ENCODE measurements around the gene TRPM7. TPM values are rescaled to one million over a fixed set of nuclear protein-coding genes. Genes with fewer than 3 reads are reported as not detected.
"Not testable (repeated sequence)": the region's sequence is repeated elsewhere in the genome, so short reads cannot be mapped to it uniquely, and the experiment has no call there.

Gene TRPM7
- total RNA-seq, 1 donor from 2014 or later: 43.6 TPM

DNA sequence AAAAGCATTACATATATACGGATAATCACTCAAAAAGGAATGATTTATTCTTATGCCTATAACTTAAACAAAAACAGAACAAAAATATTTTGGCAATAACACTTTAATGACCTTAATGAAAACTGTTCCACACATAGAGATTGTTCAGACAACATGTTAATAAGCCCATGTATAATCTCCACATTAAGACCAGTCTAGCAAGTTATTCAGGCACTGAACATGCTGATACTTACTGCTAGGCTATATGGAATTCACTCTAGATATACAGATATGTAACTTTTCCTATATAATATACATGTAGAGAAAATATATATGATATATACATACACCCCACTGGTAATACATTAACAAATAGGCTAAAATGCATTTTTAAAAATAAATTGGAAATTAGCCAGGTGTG, 96.3 kb downstream of the TRPM7 start:
- TF ChIP-seq, protein P1, sequence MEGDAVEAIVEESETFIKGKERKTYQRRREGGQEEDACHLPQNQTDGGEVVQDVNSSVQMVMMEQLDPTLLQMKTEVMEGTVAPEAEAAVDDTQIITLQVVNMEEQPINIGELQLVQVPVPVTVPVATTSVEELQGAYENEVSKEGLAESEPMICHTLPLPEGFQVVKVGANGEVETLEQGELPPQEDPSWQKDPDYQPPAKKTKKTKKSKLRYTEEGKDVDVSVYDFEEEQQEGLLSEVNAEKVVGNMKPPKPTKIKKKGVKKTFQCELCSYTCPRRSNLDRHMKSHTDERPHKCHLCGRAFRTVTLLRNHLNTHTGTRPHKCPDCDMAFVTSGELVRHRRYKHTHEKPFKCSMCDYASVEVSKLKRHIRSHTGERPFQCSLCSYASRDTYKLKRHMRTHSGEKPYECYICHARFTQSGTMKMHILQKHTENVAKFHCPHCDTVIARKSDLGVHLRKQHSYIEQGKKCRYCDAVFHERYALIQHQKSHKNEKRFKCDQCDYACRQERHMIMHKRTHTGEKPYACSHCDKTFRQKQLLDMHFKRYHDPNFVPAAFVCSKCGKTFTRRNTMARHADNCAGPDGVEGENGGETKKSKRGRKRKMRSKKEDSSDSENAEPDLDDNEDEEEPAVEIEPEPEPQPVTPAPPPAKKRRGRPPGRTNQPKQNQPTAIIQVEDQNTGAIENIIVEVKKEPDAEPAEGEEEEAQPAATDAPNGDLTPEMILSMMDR (conservative IDR thresholded peaks at IDR 0.05): no peak
- Mint-ChIP-seq H3K4me1 (ENCODE audit: unreplicated experiment) (no peaks in the 10 kb centered on the region), H3K36me3 (peaks cover 34% of the 10 kb centered on the region), H3K9me3 (no peaks in the 10 kb centered on the region), H3K27ac (no peak overlapping the region), H3K27me3 (no peaks in the 10 kb centered on the region), H3K4me3 (no peak overlapping the region)
- DNase-seq (ENCODE audit: extremely low spot score, unreplicated experiment): no peak

DNA sequence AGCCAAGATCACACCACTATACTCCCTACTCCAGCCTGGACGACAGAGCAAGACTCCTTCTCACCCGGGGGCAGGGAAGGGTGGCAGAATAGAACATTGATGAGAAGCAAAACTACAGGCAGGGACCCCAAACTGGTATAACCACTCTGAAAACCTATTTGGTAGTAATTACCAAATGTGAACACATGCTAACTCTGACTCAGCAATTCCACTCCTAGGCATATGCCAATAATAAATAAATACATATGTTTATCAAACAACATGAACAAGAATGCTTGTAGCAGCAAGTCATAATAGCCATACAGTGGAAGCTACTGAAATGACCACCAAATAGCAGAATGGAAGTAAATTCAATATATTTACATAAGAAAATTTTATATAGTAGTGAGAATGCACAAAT, 109.1 kb downstream of the TRPM7 start:
- Mint-ChIP-seq H3K27ac (no peak overlapping the region), H3K4me3 (no peak overlapping the region), H3K36me3 (peaks cover 29% of the 10 kb centered on the region), H3K9me3 (no peaks in the 10 kb centered on the region), H3K27me3 (no peaks in the 10 kb centered on the region), H3K4me1 (ENCODE audit: unreplicated experiment) (no peaks in the 10 kb centered on the region)
- TF ChIP-seq, protein P1 (conservative IDR thresholded peaks at IDR 0.05): no peak
- DNase-seq (ENCODE audit: extremely low spot score, unreplicated experiment): no peak

DNA sequence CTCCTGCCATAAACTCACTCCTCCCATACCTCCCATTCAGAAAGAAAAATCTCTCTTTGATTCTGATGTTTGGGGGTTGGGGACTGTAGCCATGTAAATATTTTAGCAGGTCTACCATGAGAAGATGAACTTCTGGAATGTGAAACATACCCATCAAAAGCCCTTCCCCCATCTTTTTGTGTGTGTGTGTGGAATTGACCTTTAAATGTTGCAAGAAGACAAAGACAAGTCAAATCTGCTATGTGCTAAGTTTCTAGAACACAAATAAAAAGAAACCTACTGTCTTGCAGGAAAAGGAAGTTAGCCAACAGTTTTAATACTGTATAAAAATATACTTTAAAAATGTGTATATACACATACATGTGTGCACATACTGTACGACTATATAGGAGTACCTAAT, 110.4 kb downstream of the TRPM7 start:
- TF ChIP-seq, protein P1 (conservative IDR thresholded peaks at IDR 0.05): no peak
- Mint-ChIP-seq H3K4me3 (no peak overlapping the region), H3K36me3 (peaks cover 30% of the 10 kb centered on the region), H3K9me3 (no peaks in the 10 kb centered on the region), H3K4me1 (ENCODE audit: unreplicated experiment) (no peaks in the 10 kb centered on the region), H3K27me3 (no peaks in the 10 kb centered on the region), H3K27ac (no peak overlapping the region)
- DNase-seq (ENCODE audit: extremely low spot score, unreplicated experiment): no peak

DNA sequence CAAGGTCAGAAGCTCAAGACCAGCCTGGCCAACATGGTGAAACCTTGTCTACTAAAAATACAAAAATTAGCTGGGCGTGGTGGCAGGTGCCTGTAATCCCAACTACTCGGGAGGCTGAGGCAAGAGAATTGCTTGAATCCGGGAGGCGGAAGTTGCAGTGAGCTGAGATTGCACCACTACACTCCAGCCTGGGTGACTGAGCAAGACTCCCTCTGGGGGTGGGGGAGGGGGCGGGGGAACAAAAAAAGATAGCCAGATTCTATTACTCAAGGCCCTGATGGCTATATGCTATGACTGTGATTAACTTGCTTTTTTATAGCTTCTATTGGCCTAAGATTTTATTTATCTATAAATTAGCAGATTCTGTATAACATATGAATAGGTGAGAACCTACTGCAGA, 112.8 kb downstream of the TRPM7 start:
- not testable (repeated sequence) for H3K27me3 Mint-ChIP-seq; H3K4me3 Mint-ChIP-seq; H3K9me3 Mint-ChIP-seq; H3K27ac Mint-ChIP-seq; DNase-seq (ENCODE audit: extremely low spot score, unreplicated experiment); H3K4me1 Mint-ChIP-seq (ENCODE audit: unreplicated experiment)
- peaks cover 30% of the 10 kb centered on the region for H3K36me3 Mint-ChIP-seq

DNA sequence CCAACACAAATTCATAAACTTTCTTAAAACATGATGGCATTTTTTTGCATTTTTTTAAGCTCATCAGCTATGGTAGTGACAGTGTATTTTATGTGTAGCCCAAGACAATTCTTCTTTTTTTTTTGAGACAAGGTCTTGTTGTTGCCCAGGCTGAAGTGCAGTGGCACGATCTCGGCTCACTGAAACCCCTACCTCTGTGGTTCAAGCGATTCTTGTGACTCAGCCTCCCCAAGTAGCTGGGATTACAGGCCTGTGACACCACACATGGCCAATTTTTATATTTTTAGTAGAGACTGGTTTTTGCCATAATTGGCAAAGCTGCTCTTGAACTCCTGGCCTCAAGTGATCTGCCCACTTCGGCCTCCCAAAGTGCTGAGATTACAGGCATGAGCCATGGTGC, 122.8 kb downstream of the TRPM7 start:
- no peak overlapping the region for H3K27ac Mint-ChIP-seq
- no peaks in the 10 kb centered on the region for H3K9me3 Mint-ChIP-seq
- DNase-seq (ENCODE audit: extremely low spot score, unreplicated experiment): no peak
- no peaks in the 10 kb centered on the region for H3K27me3 Mint-ChIP-seq
- peaks cover 19% of the 10 kb centered on the region for H3K36me3 Mint-ChIP-seq
- H3K4me3 Mint-ChIP-seq: no peak overlapping the region
- TF ChIP-seq, protein P1 (conservative IDR thresholded peaks at IDR 0.05): no peak
- H3K4me1 Mint-ChIP-seq (ENCODE audit: unreplicated experiment): no peaks in the 10 kb centered on the region

DNA sequence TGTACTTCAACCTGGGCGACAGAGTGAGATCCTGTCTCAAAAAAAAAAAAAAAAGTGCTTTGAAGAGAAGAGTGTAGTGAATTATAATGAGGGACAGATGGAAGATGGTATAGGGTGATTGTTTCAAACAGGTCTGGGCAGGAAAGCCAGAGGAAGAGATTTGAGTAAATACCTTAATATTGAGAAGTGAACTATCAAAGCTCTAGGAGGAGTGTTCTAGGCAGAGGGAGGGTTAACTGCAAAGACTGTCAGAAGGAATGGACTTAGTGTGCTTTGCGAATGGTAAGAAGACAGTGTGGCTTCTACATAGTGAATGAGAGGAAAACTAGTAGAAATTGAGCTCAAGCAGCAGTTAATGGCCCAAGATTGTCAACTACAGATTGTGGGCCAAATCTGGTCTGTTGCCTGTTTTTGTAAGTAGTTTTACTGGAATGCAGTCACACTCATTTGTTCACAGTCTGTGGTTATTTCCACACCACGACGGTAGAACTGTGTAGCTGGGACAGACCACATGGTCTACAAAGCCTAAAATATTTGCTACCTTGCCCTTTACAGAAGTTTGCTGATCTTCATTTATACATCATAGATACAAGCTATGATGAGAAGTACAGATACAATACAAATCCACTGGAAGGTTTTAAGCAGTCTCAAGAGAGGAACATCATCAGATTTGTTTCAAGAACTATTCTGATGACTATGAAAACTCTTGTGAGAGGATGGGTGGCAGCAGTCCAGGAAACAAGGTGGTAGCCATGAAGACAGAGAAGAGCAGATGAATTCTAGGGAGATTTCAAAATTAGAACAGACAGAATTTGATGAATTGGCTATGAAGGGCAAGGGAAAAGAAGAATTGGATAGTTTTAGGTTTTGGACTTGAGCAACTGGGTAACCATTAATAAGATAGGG, 123.6 kb downstream of the TRPM7 start:
- H3K36me3 Mint-ChIP-seq: peaks cover 15% of the 10 kb centered on the region
- TF ChIP-seq, protein P1 (conservative IDR thresholded peaks at IDR 0.05): no peak
- no peaks in the 10 kb centered on the region for H3K4me1 Mint-ChIP-seq (ENCODE audit: unreplicated experiment)
- H3K27ac Mint-ChIP-seq: no peak overlapping the region
- no peak for DNase-seq (ENCODE audit: extremely low spot score, unreplicated experiment)
- H3K9me3 Mint-ChIP-seq: no peaks in the 10 kb centered on the region
- H3K27me3 Mint-ChIP-seq: no peaks in the 10 kb centered on the region
- H3K4me3 Mint-ChIP-seq: no peak overlapping the region
